Measurements from ENCODE around the gene SWI5. TPM values are rescaled to one million over a fixed set of nuclear protein-coding genes. Genes with fewer than 3 reads are reported as not detected.

SWI5 gene
- total and polyA plus RNA-seq, 9 of the 15 experiments (the other 6 are each of a cell fraction or from before 2014, with no cell fraction given), result 62.8 to 133 (median 95.9) TPM

DNA sequence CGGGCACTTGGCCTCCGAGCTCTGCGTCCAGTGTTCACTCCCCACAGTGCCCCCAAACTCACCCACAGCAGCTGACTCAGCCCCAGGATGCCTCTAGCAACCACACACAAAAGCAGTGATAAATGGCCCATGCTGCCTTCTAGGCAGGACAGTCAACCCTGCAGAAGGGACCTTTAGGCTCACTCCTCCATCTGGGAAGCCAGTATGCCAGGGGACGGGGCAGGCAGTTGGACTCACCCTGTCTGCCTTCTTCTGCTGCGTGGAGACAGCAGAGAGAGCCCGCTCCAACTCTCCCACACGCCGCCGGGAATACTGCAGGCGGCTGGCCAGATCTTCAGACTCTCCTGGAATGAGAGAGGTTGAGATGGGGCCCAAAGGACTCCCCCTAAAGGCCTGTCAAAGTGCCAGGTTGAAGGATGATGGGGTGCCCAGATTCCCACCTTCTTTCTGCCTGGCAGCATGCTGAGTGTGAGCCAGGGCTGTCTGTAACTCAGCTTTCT, 10.7 kb upstream of the SWI5 start (continued):
- TF ChIP-seq BACH1 (tag; IDR thresholded peaks at IDR 0.05), result no peak
- no peak for TF ChIP-seq TAF7 (tag; IDR thresholded peaks at IDR 0.05)
- no peak for TF ChIP-seq GABPB1 (CRISPR knock-in tag; IDR thresholded peaks at IDR 0.05)
- no peak for TF ChIP-seq LEF1 (IDR thresholded peaks at IDR 0.05)
- TF ChIP-seq, protein P1, sequence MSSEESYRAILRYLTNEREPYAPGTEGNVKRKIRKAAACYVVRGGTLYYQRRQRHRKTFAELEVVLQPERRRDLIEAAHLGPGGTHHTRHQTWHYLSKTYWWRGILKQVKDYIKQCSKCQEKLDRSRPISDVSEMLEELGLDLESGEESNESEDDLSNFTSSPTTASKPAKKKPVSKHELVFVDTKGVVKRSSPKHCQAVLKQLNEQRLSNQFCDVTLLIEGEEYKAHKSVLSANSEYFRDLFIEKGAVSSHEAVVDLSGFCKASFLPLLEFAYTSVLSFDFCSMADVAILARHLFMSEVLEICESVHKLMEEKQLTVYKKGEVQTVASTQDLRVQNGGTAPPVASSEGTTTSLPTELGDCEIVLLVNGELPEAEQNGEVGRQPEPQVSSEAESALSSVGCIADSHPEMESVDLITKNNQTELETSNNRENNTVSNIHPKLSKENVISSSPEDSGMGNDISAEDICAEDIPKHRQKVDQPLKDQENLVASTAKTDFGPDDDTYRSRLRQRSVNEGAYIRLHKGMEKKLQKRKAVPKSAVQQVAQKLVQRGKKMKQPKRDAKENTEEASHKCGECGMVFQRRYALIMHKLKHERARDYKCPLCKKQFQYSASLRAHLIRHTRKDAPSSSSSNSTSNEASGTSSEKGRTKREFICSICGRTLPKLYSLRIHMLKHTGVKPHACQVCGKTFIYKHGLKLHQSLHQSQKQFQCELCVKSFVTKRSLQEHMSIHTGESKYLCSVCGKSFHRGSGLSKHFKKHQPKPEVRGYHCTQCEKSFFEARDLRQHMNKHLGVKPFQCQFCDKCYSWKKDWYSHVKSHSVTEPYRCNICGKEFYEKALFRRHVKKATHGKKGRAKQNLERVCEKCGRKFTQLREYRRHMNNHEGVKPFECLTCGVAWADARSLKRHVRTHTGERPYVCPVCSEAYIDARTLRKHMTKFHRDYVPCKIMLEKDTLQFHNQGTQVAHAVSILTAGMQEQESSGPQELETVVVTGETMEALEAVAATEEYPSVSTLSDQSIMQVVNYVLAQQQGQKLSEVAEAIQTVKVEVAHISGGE (CRISPR knock-in tag; IDR thresholded peaks at IDR 0.05), result no peak
- no peak for TF ChIP-seq ZNF551 (CRISPR knock-in tag; IDR thresholded peaks at IDR 0.05)
- peak; percentile 36; the same call in 1 of the 2 replicates for TF ChIP-seq RBFOX2 (IDR thresholded peaks at IDR 0.05; ENCODE audit: low read depth, low read length)
- TF ChIP-seq NCOR1 (IDR thresholded peaks at IDR 0.05), result no peak
- TF ChIP-seq RFX5 (IDR thresholded peaks at IDR 0.05; ENCODE audit: low read depth, low read length), result no peak
- TF ChIP-seq GTF2E2 (tag; IDR thresholded peaks at IDR 0.05), result no peak
- TF ChIP-seq, protein P2, sequence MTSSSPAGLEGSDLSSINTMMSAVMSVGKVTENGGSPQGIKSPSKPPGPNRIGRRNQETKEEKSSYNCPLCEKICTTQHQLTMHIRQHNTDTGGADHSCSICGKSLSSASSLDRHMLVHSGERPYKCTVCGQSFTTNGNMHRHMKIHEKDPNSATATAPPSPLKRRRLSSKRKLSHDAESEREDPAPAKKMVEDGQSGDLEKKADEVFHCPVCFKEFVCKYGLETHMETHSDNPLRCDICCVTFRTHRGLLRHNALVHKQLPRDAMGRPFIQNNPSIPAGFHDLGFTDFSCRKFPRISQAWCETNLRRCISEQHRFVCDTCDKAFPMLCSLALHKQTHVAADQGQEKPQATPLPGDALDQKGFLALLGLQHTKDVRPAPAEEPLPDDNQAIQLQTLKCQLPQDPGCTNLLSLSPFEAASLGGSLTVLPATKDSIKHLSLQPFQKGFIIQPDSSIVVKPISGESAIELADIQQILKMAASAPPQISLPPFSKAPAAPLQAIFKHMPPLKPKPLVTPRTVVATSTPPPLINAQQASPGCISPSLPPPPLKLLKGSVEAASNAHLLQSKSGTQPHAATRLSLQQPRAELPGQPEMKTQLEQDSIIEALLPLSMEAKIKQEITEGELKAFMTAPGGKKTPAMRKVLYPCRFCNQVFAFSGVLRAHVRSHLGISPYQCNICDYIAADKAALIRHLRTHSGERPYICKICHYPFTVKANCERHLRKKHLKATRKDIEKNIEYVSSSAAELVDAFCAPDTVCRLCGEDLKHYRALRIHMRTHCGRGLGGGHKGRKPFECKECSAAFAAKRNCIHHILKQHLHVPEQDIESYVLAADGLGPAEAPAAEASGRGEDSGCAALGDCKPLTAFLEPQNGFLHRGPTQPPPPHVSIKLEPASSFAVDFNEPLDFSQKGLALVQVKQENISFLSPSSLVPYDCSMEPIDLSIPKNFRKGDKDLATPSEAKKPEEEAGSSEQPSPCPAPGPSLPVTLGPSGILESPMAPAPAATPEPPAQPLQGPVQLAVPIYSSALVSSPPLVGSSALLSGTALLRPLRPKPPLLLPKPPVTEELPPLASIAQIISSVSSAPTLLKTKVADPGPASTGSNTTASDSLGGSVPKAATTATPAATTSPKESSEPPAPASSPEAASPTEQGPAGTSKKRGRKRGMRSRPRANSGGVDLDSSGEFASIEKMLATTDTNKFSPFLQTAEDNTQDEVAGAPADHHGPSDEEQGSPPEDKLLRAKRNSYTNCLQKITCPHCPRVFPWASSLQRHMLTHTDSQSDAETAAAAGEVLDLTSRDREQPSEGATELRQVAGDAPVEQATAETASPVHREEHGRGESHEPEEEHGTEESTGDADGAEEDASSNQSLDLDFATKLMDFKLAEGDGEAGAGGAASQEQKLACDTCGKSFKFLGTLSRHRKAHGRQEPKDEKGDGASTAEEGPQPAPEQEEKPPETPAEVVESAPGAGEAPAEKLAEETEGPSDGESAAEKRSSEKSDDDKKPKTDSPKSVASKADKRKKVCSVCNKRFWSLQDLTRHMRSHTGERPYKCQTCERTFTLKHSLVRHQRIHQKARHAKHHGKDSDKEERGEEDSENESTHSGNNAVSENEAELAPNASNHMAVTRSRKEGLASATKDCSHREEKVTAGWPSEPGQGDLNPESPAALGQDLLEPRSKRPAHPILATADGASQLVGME (CRISPR knock-in tag; IDR thresholded peaks at IDR 0.05), result 0 out of 2 replicates have a peak, but pooled peaks have one; percentile 50
- TF ChIP-seq, protein P3, sequence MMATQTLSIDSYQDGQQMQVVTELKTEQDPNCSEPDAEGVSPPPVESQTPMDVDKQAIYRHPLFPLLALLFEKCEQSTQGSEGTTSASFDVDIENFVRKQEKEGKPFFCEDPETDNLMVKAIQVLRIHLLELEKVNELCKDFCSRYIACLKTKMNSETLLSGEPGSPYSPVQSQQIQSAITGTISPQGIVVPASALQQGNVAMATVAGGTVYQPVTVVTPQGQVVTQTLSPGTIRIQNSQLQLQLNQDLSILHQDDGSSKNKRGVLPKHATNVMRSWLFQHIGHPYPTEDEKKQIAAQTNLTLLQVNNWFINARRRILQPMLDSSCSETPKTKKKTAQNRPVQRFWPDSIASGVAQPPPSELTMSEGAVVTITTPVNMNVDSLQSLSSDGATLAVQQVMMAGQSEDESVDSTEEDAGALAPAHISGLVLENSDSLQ (IDR thresholded peaks at IDR 0.05), result no peak
- TF ChIP-seq ELF1 (tag; IDR thresholded peaks at IDR 0.05), result no peak
- 0 out of 2 replicates have a peak, but pooled peaks have one; percentile 41 for TF ChIP-seq ZNF282 (CRISPR knock-in tag; IDR thresholded peaks at IDR 0.05)
